Renal pelvis (tissue), 4 donors: ENCODE data around the gene STIP1. TPM values are rescaled to one million over a fixed set of nuclear protein-coding genes. Genes with fewer than 3 reads are reported as not detected.

Source experiments
- DNase-seq: peaks from one replicate; pipeline ENCODE4 v3.0.0-alpha.2; 2013
- polyA plus RNA-seq, 3 donors: library from polyadenylated mRNA; unstranded; fragments of 120-200 nt; gene quantifications; one replicate each; pipeline ENCODE4 v1.2.1, GENCODE V29; 2013; ENCODE audit not compliant: insufficient read length in 3 of 3

STIP1 gene
- polyA plus RNA-seq, 3 donors = 165 to 203 (median 189) TPM

DNA sequence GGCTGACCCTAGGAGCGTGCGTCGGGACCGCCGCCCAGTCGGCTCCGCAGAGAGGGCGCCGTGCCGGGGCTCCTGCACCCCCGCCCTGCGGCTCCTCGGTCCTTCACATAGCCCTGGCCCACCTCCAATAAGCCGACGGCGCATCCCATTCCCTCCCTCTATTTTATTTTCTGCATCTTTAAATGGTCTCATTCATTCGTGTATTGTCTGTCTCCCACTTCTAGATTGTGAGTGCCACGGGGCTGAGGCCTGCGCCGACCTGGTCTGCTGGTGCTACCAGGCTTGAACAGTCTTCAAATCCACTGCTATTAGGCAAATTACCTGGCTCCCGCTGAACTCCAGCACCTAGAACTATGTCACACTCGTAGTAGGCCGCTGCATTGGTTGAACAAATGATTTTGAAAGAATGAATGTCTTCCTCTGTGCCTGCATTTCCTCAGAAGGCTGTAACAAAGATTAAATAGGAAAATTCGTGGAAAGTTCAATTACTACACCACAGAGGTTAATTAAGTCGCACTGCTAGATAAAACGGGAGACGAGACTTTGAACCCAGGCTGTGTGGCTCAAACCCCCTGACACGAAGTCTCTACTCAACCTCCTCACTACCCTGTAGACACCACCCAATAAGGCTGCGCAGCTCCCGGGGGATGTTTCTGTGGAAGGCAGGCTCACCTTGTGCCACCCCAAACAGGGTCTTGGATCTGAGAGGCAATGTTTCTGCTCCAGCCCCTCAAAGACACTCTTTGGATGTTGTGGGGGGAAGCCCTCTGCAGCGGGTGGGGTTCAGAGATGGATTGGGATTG, 62.0 kb downstream of the STIP1 start:
- DNase-seq = no peak

DNA sequence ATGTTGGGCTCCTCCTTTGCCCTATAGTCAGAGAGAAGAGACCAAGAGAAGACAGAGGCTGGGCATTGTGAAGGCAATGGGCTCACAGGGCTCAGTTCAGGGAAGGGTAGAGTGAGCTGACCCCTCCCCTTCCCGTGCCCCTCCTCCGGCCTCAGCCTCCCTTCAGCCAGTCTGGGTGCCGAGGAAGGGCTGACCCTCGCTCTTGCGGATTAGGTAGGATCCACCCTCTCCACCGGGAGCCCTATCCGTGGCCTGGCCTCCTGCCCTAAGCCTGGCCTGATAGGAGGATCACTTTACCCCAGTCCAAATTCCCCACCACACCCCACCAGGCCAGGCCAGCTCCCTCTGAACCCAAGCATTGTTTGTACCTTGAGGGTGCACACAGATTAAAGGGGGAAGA, 62.6 kb downstream of the STIP1 start:
- DNase-seq = no peak

DNA sequence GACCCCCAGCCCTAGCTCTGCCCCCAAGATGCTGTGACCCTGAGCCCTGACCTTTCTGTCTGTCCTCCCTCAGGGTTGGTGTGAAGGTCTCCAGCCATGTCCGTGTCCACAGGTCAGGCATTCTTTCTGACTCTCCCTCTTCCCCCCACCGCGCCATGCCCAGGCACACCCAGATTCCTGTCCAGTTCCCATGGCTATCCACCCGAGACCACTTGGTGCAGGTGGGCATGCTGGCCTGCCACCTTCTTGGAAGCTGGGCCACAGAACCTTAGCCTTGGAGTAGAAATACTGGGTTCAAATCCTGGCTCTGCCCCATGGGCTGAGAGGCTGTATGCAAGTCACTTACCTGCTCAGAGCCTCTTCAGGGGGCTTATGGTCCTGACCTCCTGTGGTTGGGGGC, 63.1 kb downstream of the STIP1 start:
- DNase-seq = no peak

DNA sequence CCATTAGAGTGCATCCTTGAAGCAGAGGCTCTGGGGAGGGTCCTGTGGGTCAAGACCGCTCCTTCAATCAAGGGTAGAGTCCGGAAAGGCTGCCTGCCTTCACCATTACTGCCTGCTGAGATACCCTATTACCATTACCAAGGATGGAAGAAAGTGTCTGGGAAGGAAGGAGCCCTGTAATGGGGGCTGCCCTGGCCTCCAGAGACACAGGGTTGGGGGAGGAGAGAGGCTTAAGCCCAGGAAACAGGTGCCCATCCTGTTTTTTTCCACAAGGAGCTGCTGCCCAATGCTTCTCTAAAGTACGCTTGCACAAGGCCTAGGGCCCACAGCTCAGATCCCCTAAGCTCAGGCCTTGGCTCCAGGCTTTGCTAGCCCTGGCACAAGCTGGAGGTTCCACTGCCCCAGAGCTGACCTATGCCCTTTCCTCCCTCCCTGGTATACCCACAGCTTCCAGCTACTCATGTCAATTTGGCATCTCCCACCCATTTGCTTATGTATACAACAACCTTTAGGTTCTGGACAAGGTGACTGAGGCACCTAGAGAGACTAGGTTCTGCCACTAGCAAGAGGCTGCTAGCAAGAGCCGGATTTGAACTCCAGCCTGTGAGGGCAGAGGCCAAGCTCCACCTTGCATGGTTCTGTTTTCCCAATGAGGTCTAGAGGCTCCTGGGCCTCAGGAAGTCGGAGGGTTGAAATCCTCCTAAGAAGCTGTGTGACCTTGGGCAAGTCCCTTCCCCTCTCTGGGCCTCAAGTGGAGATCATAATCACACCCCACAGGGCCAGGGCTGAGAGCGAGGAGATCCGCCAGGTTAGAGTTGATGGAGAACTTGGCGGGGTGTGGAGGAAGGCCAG, 63.8 kb downstream of the STIP1 start:
- no peak for DNase-seq

DNA sequence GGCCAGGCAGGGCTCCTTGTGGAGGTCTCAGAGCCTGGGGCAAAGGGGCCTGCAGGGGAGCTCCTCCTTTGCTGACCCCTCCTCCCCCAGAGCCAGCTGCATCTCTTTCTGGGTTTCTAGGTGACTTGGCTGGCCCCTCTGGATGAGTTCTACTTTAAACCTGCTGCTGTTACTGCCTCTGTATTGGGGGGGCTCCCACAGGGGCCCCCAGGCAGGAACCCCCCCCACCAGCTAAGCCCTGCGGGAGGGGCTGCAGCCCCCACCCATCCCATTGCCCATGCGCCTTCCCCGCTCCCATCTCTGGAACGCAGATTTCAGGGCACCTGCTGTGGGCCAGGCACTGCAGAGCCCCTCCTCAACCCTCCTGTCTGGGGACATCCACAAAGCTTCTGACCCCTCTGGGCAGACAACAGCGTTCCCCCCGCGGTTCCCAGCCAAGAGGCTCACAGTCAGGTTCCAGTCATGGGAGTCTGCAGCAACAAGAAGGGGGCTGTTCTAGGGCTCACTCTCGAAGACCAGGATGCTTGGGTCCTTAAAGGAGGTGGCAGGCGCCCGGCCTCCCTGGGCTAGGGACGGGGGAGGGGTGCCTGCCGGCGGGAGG, 64.5 kb downstream of the STIP1 start:
- DNase-seq = no peak

DNA sequence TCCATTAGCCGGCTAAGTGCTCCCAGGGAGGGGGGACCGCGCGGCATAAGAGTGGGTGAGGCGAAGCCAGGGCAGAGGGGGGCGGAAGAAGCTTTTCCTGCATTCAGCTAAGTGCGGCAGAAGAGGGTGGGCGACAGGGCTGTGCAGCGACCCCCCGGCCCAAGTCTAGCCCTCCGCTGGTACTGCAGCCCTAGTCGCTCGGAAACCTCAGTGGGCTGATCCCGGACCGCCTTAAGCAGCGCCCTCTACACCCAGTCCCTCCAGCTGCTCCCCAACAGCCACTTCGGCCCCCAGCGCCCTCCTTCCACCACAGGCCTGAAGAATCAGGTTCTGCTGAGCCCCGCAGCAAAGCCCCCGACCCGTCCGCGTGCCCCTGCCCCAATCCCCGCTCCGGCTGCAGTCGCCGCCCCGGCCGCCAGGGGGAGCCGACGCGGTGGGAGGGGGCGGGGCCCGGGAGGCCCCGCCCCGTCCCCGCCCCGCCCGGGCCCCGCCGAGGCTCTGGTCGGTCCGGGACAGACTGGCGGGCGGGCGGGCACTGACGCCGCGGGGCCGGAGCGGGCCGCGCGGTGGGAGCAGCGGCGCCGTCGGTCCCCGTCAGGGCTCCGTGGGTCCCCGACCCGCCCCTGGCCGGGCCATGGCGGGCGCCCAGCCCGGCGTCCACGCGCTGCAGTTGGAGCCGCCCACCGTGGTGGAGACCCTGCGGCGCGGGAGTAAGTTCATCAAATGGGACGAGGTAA, 65.2 kb downstream of the STIP1 start, which contains the start of gene PLCB3:
PLCB3 (plus strand) TSS at position 515 of the 737 bp plus-strand sequence; CDS start at position 635, 120 bp downstream.
- DNase-seq = peak; percentile 29

DNA sequence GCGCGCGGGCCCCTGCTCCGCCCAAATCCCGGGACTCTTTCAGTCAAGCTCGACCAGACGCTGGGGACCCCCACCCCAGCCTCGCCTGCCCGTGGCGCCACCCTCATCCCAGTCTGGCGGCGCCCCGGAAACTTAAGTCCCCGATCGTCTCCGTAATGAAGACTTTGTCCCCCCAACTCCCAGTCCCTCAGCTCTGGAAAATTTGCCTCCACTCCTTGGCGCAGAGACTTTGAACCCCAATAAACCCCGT, 65.7 kb downstream of the STIP1 start:
- no peak for DNase-seq

DNA sequence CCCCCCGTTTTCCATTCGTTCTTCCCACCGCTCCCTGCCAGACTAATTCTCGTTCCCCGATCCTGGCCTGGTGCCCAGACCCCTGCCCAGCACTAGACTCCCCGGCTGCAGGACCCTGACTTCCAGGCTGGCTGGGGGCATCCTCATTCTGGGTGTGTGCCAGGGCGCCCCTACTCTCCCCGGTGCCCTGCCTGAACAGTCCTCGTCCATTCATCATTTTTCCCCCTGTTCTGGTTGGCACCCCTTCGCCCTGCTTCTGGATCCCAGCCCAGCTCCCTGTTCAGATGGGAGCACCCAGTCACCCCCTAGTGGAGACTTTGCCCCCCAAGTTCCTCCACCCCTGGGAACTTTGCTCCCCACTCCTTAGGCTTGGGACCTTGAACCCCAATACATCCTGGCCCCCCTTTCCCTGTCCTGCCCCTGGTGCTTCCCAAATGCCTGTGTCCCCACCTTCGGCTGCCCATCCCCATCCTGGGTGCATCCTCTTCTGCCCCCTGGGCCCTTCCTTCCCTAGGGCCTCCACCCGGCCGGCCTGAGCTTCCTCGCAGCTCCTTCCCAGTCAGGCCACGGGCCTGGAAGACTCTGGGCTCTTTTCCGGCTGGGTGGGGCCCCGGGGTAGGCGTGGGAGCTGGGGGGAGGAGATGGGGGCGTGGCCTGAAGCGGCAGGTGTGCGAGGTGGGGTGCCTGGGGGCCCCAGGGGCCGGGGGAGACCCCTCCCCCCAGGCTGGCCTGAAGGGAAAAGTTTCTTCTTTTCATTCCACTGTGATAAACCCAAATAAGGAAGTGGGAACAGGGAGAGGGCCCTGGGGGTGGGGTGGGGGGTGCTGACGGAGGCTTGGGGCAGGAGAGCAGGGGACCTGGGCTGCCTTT, 66.3 kb downstream of the STIP1 start:
- no peak for DNase-seq

DNA sequence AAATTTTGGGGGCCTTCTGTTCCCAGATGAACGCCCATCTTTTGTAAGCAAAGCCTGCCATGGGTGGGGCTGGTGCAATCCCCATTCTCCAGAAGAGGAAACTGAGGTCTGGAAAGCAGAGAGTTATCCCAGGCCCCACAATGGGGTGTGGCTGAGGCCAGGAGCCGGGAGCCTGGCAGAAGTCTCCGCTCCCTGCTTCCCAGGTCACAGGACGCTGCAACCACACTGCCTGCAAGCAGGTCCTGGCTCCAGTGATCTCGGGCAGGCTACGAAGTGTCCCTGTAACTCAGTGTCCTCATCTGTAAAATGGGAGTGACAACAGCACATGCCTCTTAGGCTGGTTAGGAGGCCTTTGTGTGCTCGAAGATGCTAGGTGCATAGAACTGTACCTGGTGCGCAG, 67.1 kb downstream of the STIP1 start:
- DNase-seq = no peak

DNA sequence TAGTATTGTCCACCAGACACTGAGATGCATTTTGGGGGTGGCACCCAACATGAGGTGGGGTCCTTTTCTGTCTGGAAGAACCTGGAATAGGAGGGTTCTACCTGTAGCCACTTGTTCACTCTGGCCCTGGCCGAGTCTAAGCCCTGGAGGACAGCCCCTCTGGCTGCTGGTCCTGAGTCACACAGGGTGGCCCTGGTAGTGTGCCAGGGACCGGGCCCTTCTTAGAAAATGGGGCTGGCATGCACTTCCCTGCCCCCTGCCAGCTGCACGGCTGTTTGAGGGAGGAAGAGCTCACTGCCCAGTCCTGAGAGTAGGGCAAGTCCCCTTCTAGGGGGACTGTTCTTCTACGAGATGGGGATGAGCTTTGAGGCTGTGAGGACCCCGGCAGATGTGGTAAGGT, 67.5 kb downstream of the STIP1 start:
- DNase-seq = no peak

Other genes with a start within 250 kb of the STIP1 start
- 10 to 100 TPM; 28.1 to 46.4 (median 42.4) TPM for gene NAA40, start 247.2 kb upstream of the STIP1 start, polyA plus RNA-seq
- gene COX8A, start 211.6 kb upstream of the STIP1 start, polyA plus RNA-seq = 100 to 1,000 TPM; 264 to 345 (median 336) TPM
- gene OTUB1, start 199.7 kb upstream of the STIP1 start, polyA plus RNA-seq = 100 to 1,000 TPM in 2 of 3 donors, 10 to 100 TPM in 1; 95.3 to 113 (median 110) TPM
- 1 to 10 TPM; 3.3 to 4.0 (median 3.4) TPM for gene FLRT1, start 150.2 kb upstream of the STIP1 start, polyA plus RNA-seq
- gene MACROD1, start 20.1 kb upstream of the STIP1 start, polyA plus RNA-seq = 10 to 100 TPM; 15.2 to 18.9 (median 16.1) TPM
- gene FERMT3, start 20.6 kb downstream of the STIP1 start, polyA plus RNA-seq = 1 to 10 TPM; 4.7 to 7.5 (median 5.9) TPM
- 10 to 100 TPM; 50.9 to 53.4 (median 51.8) TPM for gene TRPT1, start 40.0 kb downstream of the STIP1 start, polyA plus RNA-seq
- 10 to 100 TPM; 27.9 to 34.4 (median 30.1) TPM for gene NUDT22, start 40.1 kb downstream of the STIP1 start, polyA plus RNA-seq
- gene DNAJC4, start 44.4 kb downstream of the STIP1 start, polyA plus RNA-seq = 10 to 100 TPM; 63.7 to 79.3 (median 69.9) TPM
- gene VEGFB, start 48.4 kb downstream of the STIP1 start, polyA plus RNA-seq = 100 to 1,000 TPM in 1 of 3 donors, 10 to 100 TPM in 2; 92.3 to 102 (median 92.6) TPM
- gene FKBP2, start 54.9 kb downstream of the STIP1 start, polyA plus RNA-seq = 100 to 1,000 TPM in 2 of 3 donors, 10 to 100 TPM in 1; 98.7 to 122 (median 101) TPM
- gene PPP1R14B, start 60.8 kb downstream of the STIP1 start, polyA plus RNA-seq = 10 to 100 TPM; 66.6 to 98.3 (median 90.5) TPM
- 10 to 100 TPM; 13.7 to 17.7 (median 15.8) TPM for gene PLCB3, start 65.4 kb downstream of the STIP1 start, polyA plus RNA-seq
- 10 to 100 TPM; 51.8 to 67.3 (median 61.2) TPM for gene BAD, start 98.5 kb downstream of the STIP1 start, polyA plus RNA-seq
- gene GPR137, start 99.7 kb downstream of the STIP1 start, polyA plus RNA-seq = 10 to 100 TPM; 44.0 to 46.2 (median 45.3) TPM
- gene KCNK4, start 105.1 kb downstream of the STIP1 start, polyA plus RNA-seq = under 1 TPM in 1 of 3 donors, not detected in 2; 0.06 TPM
- gene CATSPERZ, start 114.2 kb downstream of the STIP1 start, polyA plus RNA-seq = not detected
- gene ESRRA, start 119.4 kb downstream of the STIP1 start, polyA plus RNA-seq = 10 to 100 TPM; 27.9 to 34.5 (median 30.8) TPM
- gene TRMT112, start 131.4 kb downstream of the STIP1 start, polyA plus RNA-seq = 100 to 1,000 TPM; 242 to 262 (median 252) TPM
- gene PRDX5, start 131.9 kb downstream of the STIP1 start, polyA plus RNA-seq = 100 to 1,000 TPM; 205 to 244 (median 225) TPM
- 1 to 10 TPM; 3.2 to 4.0 (median 3.4) TPM for gene CCDC88B, start 154.0 kb downstream of the STIP1 start, polyA plus RNA-seq
- 10 to 100 TPM; 13.2 to 15.7 (median 14.7) TPM for gene RPS6KA4, start 173.0 kb downstream of the STIP1 start, polyA plus RNA-seq